Stimulated activated CD8-positive, alpha-beta memory T cell treated with anti-CD3 and anti-CD28 coated beads, Interleukin-15, amount 100 ng/mL, for 24 hours (primary cell): Measurements from ENCODE around the gene KCNF1.

Source experiments
- DNase-seq: peaks from one replicate; pipeline ENCODE4 v3.0.0-alpha.2; 2020; ENCODE audit warnings: low read depth

The KCNF1 gene

DNA sequence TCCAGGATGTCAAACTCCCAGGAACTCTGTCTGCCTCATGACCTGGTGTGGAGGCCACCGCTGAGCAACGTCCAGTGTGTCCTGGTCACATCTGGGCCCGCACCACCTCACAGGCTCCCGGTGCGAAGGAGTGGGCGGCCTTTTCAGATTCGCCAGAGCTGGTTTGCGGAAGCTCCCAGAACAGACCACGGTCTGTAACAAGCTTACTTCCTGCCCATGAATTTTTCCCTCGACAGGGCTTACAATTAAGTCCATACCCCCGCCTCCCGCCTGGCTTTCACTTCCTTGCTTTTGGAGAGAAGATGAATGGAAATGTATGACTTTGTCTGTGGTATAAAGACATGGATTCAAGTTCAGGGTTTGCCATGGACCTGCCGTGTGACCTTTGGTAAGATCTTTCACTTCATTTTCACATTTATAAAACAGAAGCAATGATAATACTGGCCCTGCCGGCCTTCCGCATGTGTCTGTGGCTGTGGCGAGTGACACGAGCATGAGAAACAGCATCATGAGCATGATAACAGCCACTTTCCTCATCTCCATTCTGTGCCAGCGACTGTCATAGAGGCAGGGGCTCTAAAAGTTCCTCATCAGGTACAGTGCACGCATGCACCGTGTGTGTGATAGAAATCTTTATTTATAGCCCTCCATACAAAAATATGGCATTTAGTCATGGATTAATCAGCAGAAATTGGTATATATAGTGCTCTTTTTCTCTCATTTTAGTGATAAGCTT lies 31.0 kb upstream of the KCNF1 start:
- no peak for DNase-seq

DNA sequence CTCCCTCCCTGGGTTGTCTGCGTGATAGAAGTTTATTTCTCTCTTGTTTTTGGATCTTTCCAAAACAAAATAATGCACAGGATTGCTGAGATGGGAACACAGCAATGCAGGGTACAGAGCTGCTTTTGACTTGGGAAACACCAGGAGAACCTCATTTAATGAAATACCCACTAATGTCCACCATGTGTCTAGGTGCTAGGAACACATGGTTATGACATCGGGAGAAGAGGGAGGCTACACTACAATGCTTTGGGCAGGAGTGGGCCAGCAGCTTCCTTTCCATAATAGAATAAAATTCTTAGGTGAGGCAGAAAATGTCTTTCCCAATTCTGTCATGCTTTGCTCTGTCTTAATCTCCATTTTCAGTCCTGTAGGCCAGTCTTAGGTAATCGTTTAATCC lies 29.2 kb upstream of the KCNF1 start:
- DNase-seq = no peak

DNA sequence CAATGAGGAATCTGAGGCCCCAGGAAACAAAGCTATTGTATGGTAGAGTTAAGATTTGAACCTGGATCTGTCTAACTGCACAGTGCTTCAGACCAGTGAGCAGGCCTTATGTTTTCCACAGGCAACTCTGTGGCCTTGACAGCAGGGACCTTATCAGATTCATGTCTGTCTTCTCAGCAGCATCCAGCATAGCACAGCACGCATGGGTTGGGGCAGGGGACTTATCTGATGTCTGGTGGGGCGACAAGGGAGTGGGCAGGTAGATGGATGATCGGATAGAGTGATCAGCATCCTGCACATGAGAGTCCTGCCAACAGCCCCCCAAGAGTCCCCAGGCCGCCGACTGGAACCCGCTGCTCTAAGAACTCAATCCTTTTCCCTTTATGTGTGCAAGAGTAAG lies 28.7 kb upstream of the KCNF1 start:
- DNase-seq = no peak

DNA sequence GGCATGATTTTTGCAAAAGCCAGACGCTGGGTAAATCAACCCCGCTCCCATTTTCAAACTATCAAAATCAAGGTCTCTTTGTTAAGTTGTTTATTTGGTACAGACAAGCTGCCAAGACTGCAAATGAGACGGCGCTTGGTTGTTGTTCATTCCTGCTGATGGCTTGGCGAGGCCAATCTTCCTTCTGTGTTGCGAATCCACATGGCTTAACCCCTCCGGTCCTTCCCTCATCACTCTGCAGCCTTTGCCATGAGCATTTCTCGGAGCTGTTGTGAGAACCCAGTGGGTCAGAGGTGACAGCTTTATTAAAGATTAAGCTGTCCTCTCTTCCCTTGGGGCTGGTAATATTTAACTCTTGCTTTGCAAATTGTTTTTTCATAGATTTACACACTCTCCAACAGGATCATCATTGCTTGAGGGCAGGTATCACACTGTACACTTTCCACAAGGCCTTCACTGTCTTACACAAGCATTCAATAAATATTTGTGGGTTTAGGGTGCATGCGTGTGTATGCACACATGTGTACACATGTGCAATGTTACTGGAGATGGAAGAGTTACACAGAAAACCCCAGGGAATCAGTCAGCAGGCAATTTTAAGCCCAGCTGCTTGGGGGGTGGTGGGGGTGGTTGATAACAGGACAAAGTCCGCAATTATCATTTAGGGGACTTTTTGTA lies 27.8 kb upstream of the KCNF1 start:
- DNase-seq = no peak

DNA sequence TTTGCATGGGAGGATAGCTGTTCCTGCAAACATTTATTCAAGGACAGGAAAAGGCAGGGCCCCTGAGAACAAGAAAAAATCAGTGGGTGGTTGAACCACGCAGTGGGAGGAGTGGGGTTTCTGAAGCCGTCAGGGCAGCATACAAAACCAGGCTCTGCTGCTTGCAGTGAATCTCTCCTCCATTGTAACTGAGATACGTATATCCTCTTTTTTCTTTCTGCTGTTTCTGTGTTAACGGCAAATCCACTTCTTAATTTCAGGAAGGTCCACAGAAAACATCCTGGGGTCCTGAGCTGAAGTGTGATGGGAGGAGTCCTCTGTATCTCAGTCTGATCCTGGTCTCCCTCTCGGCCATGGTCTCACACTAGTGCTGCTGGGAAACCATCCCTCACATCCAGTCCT lies 27.2 kb upstream of the KCNF1 start:
- DNase-seq = no peak

DNA sequence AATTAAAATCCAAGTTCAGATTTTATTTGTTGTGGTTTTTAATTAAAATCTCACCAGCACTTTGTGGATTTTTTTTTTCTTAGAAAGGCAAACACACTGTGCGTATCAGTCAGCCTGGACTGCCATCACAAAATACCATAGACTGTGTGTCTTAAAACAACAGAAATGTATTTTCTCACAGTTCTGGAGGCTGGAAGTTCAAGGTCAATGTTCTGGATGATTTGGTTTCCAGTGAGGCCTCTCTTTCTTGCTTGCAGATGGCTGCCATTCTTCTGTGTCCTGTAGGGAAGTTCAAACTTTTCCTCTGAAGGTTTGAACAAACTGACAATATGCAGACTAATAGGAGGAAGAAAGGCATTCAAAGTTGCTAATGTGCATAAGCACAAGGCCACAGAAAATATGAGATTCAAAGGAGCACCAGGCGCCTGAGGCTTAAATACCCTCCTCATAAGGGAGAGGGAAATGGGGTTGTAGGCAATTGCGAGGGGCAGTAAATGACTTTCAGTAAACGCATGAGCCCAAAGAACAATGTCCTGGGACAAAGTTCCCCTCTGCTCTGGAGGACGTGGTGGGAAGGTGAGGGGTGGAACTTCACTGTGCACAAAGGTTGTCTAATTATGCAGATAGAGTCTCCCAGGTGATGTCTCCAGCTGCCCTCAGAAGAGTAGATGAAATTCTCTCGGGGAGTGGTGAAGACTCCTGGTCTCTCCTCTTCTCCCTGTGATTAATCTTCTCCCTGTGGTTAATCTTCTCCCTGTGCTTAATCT lies 26.5 kb upstream of the KCNF1 start:
- DNase-seq = no peak

DNA sequence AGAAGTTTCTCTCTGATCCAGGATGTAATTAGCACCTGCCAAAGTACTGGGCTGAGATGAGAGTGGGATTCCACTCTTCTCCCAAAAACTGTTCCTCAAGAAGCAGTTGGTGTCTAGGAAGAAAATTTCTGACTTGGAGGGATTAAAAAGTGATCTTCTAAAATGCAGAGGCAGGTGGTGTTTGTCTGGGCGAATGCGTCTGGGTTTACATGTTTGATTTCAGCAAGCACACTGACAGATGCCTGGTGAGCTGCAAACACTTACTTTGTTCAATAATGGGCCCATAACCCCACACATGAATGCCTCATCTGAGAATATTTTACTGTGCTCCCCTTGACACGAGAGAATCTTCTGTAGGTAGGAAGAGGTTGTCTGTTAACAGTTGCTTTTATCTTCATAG lies 24.3 kb upstream of the KCNF1 start:
- no peak for DNase-seq

DNA sequence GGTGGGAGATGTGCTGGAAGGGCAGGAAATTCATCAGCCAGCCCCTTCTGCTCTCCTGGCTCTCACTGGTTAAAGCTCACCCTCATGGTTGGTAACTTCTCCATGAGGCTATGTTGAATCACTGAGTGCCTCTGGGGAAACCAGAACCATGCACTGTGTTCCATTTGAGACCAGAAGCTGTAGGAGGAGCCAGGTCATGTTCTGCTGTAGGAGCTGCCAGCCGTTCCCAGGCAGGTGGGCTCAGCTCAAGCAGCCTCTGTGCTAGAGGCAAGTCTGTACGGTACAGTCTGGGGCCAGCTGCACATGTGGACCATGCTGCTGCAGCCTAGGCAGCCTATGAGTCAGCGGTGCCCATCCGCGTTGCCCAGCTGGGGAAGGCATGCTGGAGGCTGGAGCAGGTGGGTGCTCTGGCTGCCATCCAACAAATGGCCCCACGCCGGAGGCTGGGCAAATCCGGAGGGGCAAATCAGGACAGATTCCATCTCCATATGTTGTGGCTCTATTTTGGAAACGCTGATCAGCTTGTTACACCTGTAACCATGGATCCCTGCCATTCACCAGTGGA lies 22.0 kb upstream of the KCNF1 start:
- DNase-seq = no peak

DNA sequence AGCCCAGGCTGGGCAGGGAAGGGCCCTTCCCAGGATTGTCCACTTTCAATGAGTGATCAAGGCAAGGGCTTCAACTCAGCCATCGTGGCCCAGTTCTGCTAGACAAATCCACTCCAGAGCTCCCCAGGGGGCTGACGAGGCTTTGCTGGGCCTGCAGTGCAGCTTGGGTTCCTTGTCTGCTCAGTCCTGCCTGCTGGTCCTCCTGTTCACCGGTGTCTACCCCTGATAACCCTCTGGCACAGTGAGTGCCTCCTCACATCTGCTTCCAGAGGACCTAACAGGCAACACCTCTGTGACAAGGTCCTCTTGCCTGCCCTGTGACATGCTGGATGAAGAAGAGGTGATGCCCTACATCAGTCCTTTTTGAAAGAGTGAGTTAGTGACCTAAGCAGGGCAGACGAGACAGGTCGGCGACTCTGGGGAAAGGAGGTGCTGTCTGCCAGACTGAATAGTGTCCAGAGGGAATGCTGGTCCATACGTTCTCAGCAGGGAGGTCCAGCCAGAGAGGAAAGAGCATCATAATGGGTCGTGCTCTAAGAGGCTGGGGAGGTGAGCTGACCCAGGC lies 20.9 kb upstream of the KCNF1 start:
- DNase-seq = no peak

DNA sequence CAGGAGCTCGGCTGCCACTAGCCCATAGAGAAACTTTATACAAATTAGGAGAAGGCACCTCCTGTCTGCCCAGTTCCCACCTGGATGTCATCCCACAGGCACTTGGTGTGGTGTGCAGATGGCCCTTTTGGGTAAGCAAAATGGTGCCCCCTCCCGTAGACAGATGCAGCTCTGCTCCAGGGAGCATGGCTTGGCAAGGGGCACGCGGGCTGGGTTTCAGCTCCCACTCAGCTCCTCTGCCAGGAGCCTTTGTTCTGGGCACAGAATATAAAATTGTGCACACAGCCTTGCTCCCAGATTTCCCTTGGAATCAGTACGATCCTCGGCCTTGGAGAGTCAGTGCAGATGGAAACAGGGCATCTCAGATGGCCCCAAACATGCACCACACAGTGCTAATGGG lies 20.3 kb upstream of the KCNF1 start:
- DNase-seq = no peak

DNA sequence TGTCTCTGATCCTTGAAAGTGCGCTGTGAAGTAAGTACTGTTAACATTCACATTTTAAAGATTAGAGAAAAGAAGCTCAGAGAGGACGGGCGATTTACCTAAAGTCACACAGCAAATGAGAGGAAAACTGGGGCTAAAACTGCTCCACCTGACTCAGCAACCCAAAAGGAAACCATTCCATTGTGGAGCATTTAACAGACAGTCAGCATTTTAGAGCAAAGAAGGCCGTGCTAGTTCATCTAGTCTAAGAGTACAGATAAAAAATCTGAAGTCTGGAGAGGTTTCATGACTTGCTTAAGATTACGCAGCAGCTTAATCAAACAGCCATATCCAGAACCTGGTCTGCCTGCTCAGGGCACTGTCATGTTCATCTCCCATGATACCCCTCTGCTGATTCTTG lies 19.9 kb upstream of the KCNF1 start:
- no peak for DNase-seq

DNA sequence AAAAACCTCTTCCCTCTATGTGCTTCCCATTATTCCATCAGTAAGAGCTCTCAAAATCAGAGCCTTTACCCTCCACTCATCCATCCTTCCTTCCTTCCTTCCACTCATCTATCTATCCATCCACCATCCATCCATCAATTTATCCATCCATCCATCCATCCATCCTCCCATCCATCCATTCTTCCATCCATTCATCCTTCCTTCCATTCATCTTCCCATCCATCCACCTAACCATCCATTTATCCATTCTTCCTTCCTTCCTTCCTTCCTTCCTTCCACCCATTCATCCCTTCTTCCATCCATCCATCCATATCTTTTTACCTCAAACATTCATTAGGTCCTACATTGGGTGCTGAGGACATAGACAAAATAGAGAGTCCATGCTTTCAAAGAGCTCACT lies 19.4 kb upstream of the KCNF1 start:
- no peak for DNase-seq

DNA sequence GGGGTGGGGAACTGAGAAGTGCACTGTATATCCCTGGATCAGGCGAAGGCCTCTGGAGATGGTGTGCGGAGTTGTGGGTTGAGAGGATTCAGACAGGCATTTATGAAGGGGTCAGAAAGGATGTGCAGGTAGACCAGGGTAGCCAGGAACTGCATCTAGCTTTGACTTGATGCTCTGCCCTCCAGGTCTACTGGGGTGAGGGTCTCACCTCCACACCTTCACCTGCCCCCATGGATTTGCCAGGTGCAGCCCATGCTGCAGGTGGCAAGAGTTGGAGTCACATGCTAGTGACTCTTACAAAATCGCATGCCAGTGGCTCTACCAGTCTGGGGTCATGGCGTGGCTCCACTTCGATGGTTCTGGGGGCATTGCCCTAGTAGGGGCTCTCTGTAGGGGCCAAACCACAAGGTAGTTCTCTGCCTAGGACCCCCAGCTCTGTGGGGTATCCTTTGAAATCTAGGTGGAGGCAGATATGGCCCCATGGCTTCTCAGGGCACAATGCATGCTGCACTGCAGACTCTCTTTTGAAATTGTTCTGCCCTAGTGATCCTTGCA lies 18.9 kb upstream of the KCNF1 start:
- DNase-seq = no peak

DNA sequence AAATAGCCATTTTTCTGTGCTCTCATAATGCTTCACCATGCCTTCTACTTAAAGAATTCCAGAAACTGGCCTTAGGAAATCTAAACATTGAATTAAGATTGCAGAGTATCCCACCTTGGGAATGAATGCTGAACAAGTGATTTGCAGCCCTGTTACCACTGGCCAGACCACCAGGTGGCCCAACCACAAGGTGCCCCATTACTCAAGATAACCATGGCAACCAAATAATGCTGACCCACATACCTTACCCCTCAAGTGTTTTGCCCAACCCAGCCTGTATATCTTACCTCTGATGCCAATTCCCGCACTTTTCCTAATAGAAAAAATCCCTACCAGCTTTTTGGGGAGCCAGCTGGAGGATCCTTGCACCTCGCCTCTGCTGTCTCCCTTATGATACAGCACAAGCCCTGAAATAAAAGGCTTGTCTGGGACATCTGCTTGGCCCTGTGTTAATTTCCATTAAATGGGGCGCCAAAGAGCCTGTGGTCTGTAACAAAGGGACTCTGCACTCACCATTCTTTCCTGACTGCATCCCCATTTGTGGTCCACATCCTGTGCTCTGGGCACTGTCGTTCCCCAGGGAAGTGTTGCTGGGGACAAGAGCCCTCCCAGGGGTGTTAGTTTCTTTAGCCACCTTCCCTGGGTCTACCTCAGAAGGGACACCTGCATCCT lies 17.3 kb upstream of the KCNF1 start:
- DNase-seq = no peak

DNA sequence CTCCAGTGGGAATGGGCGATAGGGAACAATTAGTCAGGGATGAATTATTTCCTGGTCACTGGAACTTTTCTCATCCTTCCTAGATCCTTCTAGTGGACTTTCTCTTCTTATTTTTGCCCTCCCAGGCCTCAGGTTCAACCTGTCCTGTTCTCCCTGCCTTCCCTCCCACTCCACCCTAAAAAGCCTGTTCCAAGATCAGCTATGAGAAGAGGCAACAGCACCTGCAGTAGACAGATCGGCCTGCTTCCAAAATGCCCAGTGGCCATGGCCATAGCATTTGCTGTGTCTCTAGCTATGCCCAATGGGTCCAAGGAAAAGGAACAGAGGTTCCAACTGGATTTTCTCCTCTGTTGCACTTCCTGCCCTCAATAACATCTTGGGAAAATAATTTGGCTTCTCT lies 16.5 kb upstream of the KCNF1 start:
- DNase-seq = no peak

DNA sequence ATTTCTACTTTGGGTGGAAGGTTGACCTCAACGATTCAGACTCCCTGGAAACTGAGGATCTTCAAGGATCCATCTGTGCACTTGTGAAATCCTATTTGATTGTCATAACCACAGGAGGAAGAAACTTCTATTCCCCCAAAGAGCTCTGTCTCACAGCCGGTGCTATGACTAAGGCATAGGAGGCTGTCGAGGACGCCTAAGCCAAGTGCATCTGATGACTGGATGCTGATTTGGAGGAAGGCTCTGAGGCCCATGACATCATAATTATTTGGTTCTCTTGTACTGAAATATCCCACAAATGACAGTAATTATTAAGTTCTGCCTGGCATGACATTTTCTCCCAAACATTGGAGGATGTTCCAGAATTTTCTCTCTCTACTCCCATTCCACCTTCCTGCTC lies 13.8 kb upstream of the KCNF1 start:
- DNase-seq = no peak

DNA sequence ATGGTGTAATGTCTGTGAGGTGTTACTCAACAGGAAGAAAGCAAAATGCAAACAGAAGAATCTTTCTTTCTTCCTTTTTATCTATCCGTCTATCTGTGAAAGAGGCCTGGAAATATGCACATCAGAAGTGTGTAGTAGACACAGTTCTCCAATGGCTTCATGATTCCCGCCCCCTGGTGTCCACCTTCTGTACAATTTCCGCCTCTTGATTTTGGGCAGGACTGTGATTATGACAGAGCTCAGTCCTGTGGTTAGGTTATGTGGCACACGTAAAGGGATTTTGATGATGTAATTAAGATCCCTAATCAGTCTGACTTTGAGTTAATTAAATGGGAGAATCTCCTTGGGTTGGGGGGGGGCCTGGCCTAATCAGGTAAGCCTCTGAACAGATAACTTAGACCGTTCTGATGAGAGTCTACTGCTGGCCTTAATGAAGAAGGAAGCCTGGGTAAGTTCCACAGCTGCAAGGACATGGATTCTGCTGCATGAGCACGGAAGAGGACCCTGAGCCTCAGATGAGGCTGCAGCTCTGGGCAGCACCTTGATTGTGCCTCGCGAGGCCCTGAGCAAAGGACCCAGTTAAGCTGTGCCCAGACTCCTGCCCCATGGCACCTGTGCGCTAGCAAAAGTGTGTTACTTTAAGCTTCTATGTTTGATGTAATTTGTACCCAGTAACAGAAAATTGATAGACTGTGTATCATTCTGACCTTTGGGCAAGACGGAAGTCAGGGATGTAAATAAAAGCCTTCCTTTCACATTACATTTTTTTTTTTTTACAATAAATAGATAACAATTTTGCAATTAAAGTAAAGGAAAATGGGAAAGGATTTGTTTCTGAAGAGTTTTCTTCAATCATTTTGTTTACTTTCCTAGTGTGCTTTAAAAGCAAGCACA lies 11.3 kb upstream of the KCNF1 start:
- DNase-seq = no peak

DNA sequence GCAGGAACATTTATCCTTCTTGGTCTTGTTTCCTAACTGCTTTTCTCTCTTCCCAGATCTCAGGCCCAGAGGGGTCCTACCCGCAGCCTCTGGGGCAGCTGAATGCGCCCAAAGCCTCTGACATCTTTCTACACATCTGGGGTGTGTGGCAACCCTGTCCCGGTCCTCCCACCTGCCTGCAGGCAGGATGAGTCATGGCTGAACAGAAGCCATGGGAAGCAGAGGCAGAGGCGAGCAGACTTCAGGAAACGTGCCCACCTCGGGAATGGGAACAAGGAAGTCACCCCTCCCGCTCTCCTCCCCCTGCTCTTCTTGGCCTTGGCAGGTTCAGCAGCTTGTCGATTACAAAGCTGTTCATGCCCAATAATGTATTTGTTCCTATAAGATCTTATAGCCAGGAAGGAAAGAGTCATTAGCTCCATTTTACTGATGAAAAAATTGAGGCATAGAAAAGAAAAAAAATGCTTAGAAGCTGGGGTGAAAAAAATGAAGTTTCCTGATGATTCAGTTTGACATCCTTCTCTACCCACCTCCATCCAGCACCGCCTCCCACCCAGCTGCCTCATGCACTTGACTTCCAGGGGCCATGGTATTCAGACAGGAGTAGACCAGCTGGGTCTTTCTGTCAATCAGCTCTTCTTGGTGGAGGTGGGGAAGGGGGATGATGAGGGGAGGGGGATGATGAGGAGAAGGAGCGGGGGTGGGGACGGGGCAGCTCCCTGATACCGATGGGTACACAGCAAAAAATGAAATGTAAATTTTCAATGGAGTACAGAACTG lies 10.4 kb upstream of the KCNF1 start:
- no peak for DNase-seq

DNA sequence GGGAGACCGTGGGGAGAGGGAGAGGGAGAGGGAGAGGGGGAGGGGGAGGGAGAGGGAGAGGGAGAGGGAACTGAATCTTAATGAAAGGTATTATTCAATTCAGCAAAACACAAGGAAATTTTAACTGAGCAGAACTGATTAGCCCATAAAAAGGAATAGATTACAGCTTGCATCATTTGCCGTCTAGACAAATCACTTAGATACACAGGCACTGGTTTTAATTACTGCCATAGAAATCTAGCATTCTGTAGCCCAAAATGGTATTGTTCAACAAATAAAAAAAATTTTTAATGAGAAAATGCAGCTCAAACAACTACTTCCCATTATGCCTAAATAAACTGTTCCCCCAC lies 7.9 kb upstream of the KCNF1 start:
- DNase-seq = no peak

DNA sequence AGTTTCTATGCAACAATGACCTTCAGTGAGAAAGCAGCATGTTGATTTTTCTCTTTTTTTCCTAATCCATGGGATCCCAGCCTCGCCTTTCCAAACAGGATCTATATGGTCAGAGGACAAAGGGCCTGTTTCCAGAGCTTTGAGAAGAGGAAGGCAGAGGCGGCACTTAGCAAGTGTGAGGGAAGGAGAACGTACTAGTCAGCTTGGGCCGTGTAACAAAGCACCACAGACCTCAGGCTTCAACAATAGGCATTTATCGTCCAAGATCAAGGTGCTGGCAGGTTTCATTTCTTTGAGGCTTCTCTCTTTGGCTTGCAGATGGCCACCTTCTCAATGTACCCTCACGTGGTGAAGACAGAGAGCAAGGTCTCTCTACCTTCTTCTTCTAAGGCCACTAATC lies 7.3 kb upstream of the KCNF1 start:
- DNase-seq = no peak
